K562 (cell line): ENCODE results near the gene LASP1. TPM values are rescaled to one million over a fixed set of nuclear protein-coding genes. Genes with fewer than 3 reads are reported as not detected.
A peak's percentile ranks its signal among the peaks of the same experiment; 100 is the strongest.

ENCODE experiments used
- ATF7 ChIP-seq: fragments of 450-650 bp; IDR thresholded peaks from 2 replicates; pipeline ENCODE4 v1.7.1; 2014; ENCODE audit warnings: mild to moderate bottlenecking, moderate library complexity
- BCOR ChIP-seq: fragments of 450-650 bp; IDR thresholded peaks from 2 replicates; pipeline ENCODE4 v1.6.1; 2016
- GABPB2 ChIP-seq: fragments of 250-450 bp; sonication (Bioruptor Pico); conservative IDR thresholded peaks from 2 replicates; pipeline ENCODE4 v1.5.1; 2021; ENCODE audit warnings: mild to moderate bottlenecking
- MAFF ChIP-seq: IDR thresholded peaks from 2 replicates; pipeline ENCODE4 v1.6.1; 2012; ENCODE audit warnings: low read length, improper control_type of control experiment
- NCOA2 ChIP-seq, 2 experiments: fragments of 450-650 bp; IDR thresholded peaks; 2 replicates each; pipeline ENCODE4 v1.6.1; 2018; ENCODE audit warnings: mild to moderate bottlenecking in 2 of 2, moderate library complexity in 1 of 2; ENCODE audit not compliant: partially characterized antibody in 2 of 2
- POLR2AphosphoS5 ChIP-seq: IDR thresholded peaks from 2 replicates; pipeline ENCODE4 v1.6.1; 2011; ENCODE audit warnings: mild to moderate bottlenecking, low read depth, low read length, moderate library complexity; ENCODE audit not compliant: control insufficient read depth, insufficient read depth
- SMARCA4 ChIP-seq: fragments of 450-650 bp; IDR thresholded peaks from 2 replicates; pipeline ENCODE4 v1.6.1; 2016
- SMARCB1 ChIP-seq: IDR thresholded peaks from 2 replicates; pipeline ENCODE4 v1.6.1; 2011; ENCODE audit warnings: improper control_type of control experiment, low read depth; ENCODE audit not compliant: insufficient read length
- TSC22D4 ChIP-seq: fragments of 450-650 bp; IDR thresholded peaks from 2 replicates; pipeline ENCODE4 v1.6.1; 2016; ENCODE audit warnings: missing genetic modification characterization, missing biosample characterization, control low read depth
- ZFP1 ChIP-seq: fragments of 450-650 bp; formaldehyde crosslinking; IDR thresholded peaks from 2 replicates; pipeline ENCODE4 v1.4.0; 2020; ENCODE audit warnings: mild to moderate bottlenecking, mixed read lengths
- ZNF197 ChIP-seq: fragments of 200-800 bp; sonication (Bioruptor generic); IDR thresholded peaks from 2 replicates; pipeline ENCODE4 v1.6.1; 2016; ENCODE audit warnings: low read depth, missing genetic modification characterization, missing compliant biosample characterization
- ZNF24 ChIP-seq: fragments of 450-650 bp; IDR thresholded peaks from 2 replicates; pipeline ENCODE4 v1.6.1; 2016
- polyA plus RNA-seq, 8 experiments: library from polyadenylated mRNA; depleted of rRNA in 4 of 8; stranded (reverse) in 5 of 8; unstranded in 3 of 8; fragments of >200 nt; fragmentation: Nextera tagmentation in 2 of 8; fragmentation: Illumina TruSeq in 1 of 8; extraction: Ambion mirVana in 2 of 8; extraction: Trizol in 1 of 8; gene quantifications; 2 replicates each; pipeline versions ENCODE4 v1.2.1 to v1.2.3, GENCODE V29; 2011 to 2014; ENCODE audit warnings: inconsistent platforms in 1 of 8, missing spikeins in 1 of 8
- total RNA-seq, 7 experiments: library from RNA; depleted of rRNA in 6 of 7; stranded (reverse); fragments of >200 nt in 6 of 7; fragmentation: Illumina TruSeq in 2 of 7; extraction: Trizol in 2 of 7; gene quantifications; 2 replicates each; pipeline versions ENCODE4 v1.2.1 to v1.2.3, GENCODE V29; 2011 to 2021; ENCODE audit warnings: low replicate concordance in 1 of 7
- TF ChIP-seq, protein P1 (sequence below): fragments of 450-650 bp; IDR thresholded peaks from 2 replicates; pipeline ENCODE4 v1.6.1; 2016; ENCODE audit warnings: low read depth
- TF ChIP-seq, protein P2 (sequence below), 2 experiments: fragments of 450-650 bp; IDR thresholded peaks; 2 replicates each; pipeline ENCODE4 v1.6.1; 2016
- TF ChIP-seq, protein P3 (sequence below): sonication (generic); formaldehyde crosslinking; IDR thresholded peaks from 2 replicates; pipeline ENCODE4 v1.8.1; 2023; ENCODE audit warnings: mild to moderate bottlenecking, missing genetic modification reagents
- TF ChIP-seq, protein P4 (sequence below): sonication (generic); formaldehyde crosslinking; IDR thresholded peaks from 2 replicates; pipeline ENCODE4 v1.8.0; 2022; ENCODE audit warnings: mild to moderate bottlenecking, missing genetic modification reagents

LASP1 gene
- total and polyA plus RNA-seq, 9 of the 15 experiments (the other 6 are each of a cell fraction or from before 2014, with no cell fraction given), result 23.0 to 125 (median 55.3) TPM

DNA sequence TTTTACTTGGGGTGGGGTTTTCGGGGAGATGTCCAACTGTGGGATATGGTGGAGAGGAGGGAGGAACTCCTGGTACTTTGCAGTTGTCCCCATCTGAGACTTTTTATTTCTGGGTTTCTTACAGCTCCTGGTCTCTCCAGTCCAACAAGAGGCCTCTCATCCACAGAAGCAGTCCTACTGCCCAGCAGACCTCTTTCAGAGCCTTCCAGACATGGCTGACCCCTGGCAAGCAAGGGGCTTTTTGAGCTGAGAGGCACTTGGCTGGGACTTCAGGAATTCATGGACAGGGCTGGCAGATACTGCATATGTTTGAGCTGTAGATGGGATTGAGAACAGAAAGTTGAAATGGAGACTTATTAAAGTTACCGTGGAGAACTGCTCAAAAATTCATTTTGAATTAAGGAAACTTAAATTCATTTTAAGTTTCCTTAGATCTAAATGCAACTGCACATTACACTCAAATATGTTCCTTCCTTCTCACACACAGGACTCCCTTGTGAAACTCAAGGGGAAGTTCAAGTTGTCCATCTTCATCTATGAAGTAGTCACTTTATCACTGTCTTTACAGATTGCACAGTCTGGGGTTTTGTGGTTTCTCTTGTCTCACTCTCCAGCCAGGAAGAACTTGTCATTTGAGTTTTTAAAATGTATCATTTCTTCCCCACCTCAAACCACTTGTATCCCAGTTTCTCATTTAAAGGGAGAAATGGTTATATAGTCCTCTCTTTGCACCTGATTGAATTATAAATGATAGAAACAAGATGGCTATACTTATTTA, 56.6 kb downstream of the LASP1 start (continued):
- TF ChIP-seq ZNF24, result peak; percentile 98
- peak; percentile 52; the same call in 1 of the 2 replicates for TF ChIP-seq ATF7
- no peak for TF ChIP-seq ZFP1
- no peak for TF ChIP-seq SMARCB1
- no peak for TF ChIP-seq TSC22D4 (tag)
- peak; percentile 81 for TF ChIP-seq SMARCA4
- TF ChIP-seq, protein P1, sequence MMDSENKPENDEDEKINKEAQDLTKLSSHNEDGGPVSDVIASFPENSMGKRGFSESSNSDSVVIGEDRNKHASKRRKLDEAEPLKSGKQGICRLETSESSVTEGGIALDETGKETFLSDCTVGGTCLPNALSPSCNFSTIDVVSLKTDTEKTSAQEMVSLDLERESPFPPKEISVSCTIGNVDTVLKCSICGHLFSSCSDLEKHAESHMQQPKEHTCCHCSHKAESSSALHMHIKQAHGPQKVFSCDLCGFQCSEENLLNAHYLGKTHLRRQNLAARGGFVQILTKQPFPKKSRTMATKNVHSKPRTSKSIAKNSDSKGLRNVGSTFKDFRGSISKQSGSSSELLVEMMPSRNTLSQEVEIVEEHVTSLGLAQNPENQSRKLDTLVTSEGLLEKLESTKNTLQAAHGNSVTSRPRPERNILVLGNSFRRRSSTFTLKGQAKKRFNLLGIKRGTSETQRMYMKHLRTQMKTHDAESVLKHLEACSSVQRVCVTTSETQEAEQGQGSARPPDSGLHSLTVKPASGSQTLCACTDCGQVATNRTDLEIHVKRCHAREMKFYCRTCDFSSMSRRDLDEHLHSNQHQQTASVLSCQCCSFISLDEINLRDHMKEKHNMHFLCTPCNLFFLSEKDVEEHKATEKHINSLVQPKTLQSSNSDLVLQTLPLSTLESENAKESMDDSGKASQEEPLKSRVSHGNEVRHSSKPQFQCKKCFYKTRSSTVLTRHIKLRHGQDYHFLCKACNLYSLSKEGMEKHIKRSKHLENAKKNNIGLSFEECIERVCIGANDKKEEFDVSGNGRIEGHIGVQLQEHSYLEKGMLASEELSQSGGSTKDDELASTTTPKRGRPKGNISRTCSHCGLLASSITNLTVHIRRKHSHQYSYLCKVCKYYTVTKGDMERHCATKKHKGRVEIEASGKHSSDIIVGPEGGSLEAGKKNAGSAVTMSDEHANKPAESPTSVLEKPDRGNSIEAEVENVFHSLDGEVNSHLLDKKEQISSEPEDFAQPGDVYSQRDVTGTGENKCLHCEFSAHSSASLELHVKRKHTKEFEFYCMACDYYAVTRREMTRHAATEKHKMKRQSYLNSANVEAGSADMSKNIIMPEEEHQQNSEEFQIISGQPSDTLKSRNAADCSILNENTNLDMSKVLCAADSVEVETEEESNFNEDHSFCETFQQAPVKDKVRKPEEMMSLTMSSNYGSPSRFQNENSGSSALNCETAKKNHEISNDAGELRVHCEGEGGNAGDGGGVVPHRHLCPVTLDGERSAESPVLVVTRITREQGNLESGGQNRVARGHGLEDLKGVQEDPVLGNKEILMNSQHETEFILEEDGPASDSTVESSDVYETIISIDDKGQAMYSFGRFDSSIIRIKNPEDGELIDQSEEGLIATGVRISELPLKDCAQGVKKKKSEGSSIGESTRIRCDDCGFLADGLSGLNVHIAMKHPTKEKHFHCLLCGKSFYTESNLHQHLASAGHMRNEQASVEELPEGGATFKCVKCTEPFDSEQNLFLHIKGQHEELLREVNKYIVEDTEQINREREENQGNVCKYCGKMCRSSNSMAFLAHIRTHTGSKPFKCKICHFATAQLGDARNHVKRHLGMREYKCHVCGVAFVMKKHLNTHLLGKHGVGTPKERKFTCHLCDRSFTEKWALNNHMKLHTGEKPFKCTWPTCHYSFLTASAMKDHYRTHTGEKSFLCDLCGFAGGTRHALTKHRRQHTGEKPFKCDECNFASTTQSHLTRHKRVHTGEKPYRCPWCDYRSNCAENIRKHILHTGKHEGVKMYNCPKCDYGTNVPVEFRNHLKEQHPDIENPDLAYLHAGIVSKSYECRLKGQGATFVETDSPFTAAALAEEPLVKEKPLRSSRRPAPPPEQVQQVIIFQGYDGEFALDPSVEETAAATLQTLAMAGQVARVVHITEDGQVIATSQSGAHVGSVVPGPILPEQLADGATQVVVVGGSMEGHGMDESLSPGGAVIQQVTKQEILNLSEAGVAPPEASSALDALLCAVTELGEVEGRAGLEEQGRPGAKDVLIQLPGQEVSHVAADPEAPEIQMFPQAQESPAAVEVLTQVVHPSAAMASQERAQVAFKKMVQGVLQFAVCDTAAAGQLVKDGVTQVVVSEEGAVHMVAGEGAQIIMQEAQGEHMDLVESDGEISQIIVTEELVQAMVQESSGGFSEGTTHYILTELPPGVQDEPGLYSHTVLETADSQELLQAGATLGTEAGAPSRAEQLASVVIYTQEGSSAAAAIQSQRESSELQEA, result no peak
- no peak for TF ChIP-seq NCOA2 (IDR thresholded peaks at IDR 0.05; ENCODE audit: partially characterized antibody in 2 of 2)
- 0 out of 2 replicates have a peak, but pooled peaks have one; percentile 37 for TF ChIP-seq ZNF197
- 0 out of 2 replicates have a peak, but pooled peaks have one; percentile 21 for TF ChIP-seq BCOR
- no peak for TF ChIP-seq GABPB2 (CRISPR knock-in tag)
- TF ChIP-seq MAFF, result no peak
- TF ChIP-seq, protein P2, sequence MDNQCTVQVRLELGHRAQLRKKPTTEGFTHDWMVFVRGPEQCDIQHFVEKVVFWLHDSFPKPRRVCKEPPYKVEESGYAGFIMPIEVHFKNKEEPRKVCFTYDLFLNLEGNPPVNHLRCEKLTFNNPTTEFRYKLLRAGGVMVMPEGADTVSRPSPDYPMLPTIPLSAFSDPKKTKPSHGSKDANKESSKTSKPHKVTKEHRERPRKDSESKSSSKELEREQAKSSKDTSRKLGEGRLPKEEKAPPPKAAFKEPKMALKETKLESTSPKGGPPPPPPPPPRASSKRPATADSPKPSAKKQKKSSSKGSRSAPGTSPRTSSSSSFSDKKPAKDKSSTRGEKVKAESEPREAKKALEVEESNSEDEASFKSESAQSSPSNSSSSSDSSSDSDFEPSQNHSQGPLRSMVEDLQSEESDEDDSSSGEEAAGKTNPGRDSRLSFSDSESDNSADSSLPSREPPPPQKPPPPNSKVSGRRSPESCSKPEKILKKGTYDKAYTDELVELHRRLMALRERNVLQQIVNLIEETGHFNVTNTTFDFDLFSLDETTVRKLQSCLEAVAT (IDR thresholded peaks at IDR 0.05), result peak in 1 of 2 experiments; percentile 96; a peak in 2 of 4 replicates
- peak; percentile 70 for TF ChIP-seq POLR2AphosphoS5
- TF ChIP-seq, protein P3, sequence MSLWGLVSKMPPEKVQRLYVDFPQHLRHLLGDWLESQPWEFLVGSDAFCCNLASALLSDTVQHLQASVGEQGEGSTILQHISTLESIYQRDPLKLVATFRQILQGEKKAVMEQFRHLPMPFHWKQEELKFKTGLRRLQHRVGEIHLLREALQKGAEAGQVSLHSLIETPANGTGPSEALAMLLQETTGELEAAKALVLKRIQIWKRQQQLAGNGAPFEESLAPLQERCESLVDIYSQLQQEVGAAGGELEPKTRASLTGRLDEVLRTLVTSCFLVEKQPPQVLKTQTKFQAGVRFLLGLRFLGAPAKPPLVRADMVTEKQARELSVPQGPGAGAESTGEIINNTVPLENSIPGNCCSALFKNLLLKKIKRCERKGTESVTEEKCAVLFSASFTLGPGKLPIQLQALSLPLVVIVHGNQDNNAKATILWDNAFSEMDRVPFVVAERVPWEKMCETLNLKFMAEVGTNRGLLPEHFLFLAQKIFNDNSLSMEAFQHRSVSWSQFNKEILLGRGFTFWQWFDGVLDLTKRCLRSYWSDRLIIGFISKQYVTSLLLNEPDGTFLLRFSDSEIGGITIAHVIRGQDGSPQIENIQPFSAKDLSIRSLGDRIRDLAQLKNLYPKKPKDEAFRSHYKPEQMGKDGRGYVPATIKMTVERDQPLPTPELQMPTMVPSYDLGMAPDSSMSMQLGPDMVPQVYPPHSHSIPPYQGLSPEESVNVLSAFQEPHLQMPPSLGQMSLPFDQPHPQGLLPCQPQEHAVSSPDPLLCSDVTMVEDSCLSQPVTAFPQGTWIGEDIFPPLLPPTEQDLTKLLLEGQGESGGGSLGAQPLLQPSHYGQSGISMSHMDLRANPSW (CRISPR knock-in tag), result no peak
- TF ChIP-seq, protein P4, sequence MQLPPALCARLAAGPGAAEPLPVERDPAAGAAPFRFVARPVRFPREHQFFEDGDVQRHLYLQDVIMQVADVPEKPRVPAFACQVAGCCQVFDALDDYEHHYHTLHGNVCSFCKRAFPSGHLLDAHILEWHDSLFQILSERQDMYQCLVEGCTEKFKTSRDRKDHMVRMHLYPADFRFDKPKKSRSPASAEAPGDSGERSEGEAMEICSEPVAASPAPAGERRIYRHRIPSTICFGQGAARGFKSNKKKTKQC (CRISPR knock-in tag), result no peak
